ENCODE data around the gene TNFRSF1A.

DNA sequence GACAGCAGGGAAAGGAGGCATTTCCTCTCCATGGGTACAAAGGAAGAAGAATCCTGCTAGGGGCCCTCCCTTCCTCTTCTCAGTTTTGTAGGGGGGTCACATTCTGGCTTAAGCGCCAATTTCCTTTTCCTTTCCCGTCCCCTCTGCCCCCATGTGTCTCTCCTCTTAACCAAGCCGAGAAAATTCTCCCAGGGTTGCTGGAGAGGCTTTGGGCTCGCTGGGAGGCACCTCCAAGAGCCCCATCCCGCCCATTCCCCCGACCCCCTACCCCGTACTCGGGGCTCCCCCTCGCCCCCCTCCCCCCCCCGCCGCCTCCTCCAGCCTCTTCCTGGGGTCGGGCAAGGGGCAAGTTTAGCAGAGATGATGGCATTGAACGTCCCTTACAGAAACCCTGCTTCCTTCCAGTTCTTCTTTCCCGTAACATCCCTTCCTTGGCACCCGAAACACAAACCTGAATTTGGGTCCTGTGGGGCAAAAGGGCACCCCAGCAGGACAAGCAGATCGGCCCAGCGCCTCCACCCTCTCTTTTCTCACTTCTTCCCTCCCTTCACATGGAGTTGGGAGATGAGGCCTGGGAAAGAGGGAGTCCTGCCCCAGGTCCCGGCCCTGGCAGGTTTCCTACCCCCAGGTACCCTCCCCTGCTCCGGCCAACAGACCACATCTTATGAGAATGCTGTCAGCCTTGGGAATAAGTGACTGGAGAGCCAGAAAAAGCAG is 17.7 kb downstream of the TNFRSF1A start:
- TF ChIP-seq POLR2A (IDR thresholded peaks at IDR 0.05; ENCODE audit: low read depth, low read length) (no peak), PAX5 (IDR thresholded peaks at IDR 0.05; ENCODE audit: insufficient read depth, low read length, severe bottlenecking) (no peak), TAF1 (IDR thresholded peaks at IDR 0.05; ENCODE audit: low read depth, low read length) (no peak), POLR2AphosphoS5 (IDR thresholded peaks at IDR 0.05; ENCODE audit: low read depth, low read length) (no peak)

Measured in GM12891 (cell line).